ENCODE data around the gene RUVBL1. TPM values are rescaled to one million over a fixed set of nuclear protein-coding genes. Genes with fewer than 3 reads are reported as not detected.

The RUVBL1 gene
- total and polyA plus RNA-seq, 2 of the 4 experiments (the other 2 are of a cell fraction): 68.7 to 83.3 TPM

DNA sequence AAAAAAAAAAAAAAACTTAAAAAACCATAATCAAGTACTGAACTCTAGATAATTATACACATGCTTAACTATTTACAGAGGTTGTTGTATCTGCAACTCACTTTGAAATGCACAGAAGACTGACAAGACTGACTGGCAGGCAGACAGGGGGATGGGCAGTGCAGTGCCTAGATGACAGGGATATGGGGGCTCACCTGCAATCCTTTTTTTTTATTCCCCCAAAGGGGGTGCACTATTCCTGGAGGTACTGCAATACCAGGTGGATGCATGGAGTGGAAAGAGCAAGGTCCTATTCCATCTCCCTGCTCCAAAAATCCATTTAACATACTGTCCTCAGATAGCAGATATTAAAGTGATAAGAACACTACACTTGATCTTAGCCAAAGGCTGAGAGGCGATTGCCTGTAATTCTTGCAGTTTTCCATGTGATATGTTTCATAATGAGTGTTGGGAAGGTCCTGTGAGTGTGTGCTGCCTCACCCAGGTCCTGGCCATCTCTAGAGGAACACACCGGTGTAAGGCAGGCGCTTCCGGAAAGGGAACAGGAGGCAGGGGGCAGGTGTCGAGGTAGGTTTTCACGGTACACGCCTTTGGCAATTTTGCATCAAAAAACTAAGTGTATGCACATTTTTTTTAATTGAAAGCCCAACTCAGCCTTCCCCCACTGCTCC is 48.6 kb downstream of the RUVBL1 start (continued):
- no peak for TF ChIP-seq SMC3 (IDR thresholded peaks at IDR 0.05; ENCODE audit: low read depth, low read length)
- TF ChIP-seq FOS (IDR thresholded peaks at IDR 0.05; ENCODE audit: low read depth, low read length): no peak

DNA sequence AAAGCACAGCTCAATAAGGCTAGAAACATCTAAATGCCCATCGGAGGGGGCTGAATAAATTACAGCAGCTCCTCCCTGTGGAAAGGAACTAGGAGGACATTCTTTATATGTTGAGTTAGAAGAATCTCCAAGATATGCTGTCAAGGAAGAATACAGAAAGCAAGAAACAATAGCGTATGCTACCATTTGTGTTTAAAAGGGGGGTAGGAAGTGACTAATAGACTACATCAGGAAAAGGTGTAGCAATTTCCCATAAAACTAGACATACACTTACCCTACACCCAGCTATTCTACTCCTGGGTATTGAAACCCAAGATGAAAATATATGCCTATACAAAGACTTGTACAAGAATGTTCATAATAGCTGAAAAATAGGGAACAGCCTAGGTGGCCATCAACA is 49.8 kb downstream of the RUVBL1 start:
- H4K20me1 ChIP-seq (ENCODE audit: insufficient read depth, low read length): peaks cover 65% of the 10 kb centered on the region
- CTCF ChIA-PET: interaction anchor here (0.5 to 1.2 kb wide), 2 partner anchors 10 to 558 kb away, joined by 3 read pairs; no protein-coding TSS in a partner anchor
- H3K36me3 ChIP-seq (ENCODE audit: control insufficient read depth, insufficient read depth, low read length): peaks cover 43% of the 10 kb centered on the region
- in situ Hi-C loops (cut with MboI; ENCODE audit: low sequenced_read_pairs): loop anchor here (10.0 kb wide), 1 partner anchor 51 kb away; the partner anchor contains the start of gene RUVBL1
- H3K4me3 ChIP-seq (ENCODE audit: insufficient read depth, low read depth, low read length): no peak overlapping the region
- H2AFZ ChIP-seq (replicated peaks; ENCODE audit: low read length, poor library complexity): no peak overlapping the region
- no peak overlapping the region for H3K4me2 ChIP-seq (ENCODE audit: low read depth, low read length)
- H3K14ac ChIP-seq (replicated peaks; ENCODE audit: low read depth, low read length): no peak overlapping the region
- peaks cover 21 to 60% of the 10 kb centered on the region in 2 experiments; a peak in 3 of 4 replicates for H3K79me1 ChIP-seq (ENCODE audit: low read depth in 1 of 2, low read length in 2 of 2)
- H3K9me3 ChIP-seq (ENCODE audit: control insufficient read depth, insufficient read depth, low read length): no peaks in the 10 kb centered on the region
- POLR2A ChIA-PET (ENCODE audit: unreplicated experiment): interaction anchor here (0.7 kb wide), 1 partner anchor 485 kb away, joined by 3 read pairs; no protein-coding TSS in a partner anchor
- H3K23ac ChIP-seq (ENCODE audit: low read depth, low read length): no peak overlapping the region
- no peak overlapping the region for H2AK9ac ChIP-seq (replicated peaks; ENCODE audit: low read depth, low read length, poor library complexity)
- no peak overlapping the region for H2BK20ac ChIP-seq (ENCODE audit: low read depth, low read length)
- H3K4me1 ChIP-seq (ENCODE audit: control insufficient read depth, insufficient read depth, low read length): peaks cover 13% of the 10 kb centered on the region
- no peak for TF ChIP-seq MAZ (IDR thresholded peaks at IDR 0.05; ENCODE audit: borderline replicate concordance, low read depth, low read length)
- no peak for TF ChIP-seq POLR2A (IDR thresholded peaks at IDR 0.05; ENCODE audit: low read depth, low read length)
- no peak for TF ChIP-seq BHLHE40 (IDR thresholded peaks at IDR 0.05; ENCODE audit: low read depth, low read length)
- TF ChIP-seq, protein P1, sequence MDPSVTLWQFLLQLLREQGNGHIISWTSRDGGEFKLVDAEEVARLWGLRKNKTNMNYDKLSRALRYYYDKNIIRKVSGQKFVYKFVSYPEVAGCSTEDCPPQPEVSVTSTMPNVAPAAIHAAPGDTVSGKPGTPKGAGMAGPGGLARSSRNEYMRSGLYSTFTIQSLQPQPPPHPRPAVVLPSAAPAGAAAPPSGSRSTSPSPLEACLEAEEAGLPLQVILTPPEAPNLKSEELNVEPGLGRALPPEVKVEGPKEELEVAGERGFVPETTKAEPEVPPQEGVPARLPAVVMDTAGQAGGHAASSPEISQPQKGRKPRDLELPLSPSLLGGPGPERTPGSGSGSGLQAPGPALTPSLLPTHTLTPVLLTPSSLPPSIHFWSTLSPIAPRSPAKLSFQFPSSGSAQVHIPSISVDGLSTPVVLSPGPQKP (IDR thresholded peaks at IDR 0.05; ENCODE audit: borderline replicate concordance, low read depth, low read length): no peak
- no peak for TF ChIP-seq CEBPB (IDR thresholded peaks at IDR 0.05; ENCODE audit: low read depth, low read length)
- no peak for TF ChIP-seq RAD21 (IDR thresholded peaks at IDR 0.05; ENCODE audit: low read length)
- TF ChIP-seq, protein P2, sequence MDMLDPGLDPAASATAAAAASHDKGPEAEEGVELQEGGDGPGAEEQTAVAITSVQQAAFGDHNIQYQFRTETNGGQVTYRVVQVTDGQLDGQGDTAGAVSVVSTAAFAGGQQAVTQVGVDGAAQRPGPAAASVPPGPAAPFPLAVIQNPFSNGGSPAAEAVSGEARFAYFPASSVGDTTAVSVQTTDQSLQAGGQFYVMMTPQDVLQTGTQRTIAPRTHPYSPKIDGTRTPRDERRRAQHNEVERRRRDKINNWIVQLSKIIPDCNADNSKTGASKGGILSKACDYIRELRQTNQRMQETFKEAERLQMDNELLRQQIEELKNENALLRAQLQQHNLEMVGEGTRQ (IDR thresholded peaks at IDR 0.05; ENCODE audit: low read depth, low read length): no peak
- H3K56ac ChIP-seq (ENCODE audit: extremely low read depth, insufficient read depth, low read length): no peak overlapping the region
- no peak overlapping the region for H4K5ac ChIP-seq (ENCODE audit: low read depth, low read length)
- H4K8ac ChIP-seq (ENCODE audit: low read depth in 2 of 2, low read length in 2 of 2): no peak overlapping the region
- H2AK5ac ChIP-seq (ENCODE audit: low read depth, low read length): no peak overlapping the region
- H3K4ac ChIP-seq (ENCODE audit: low read depth, low read length): no peak overlapping the region
- intact Hi-C loops (cut with micrococcal nuclease): loop anchor here (10.0 kb wide), 1 partner anchor 61 kb away; no protein-coding TSS in a partner anchor
- no peak for DNase-seq
- H3K9me1 ChIP-seq (ENCODE audit: insufficient read depth, low read length): no peaks in the 10 kb centered on the region; the same call in 1 of the 2 replicates
- no peak overlapping the region for H3K18ac ChIP-seq (ENCODE audit: low read depth, low read length)
- no peak overlapping the region for H2BK15ac ChIP-seq (ENCODE audit: low read depth, low read length)
- WGBS, 2 experiments (ENCODE audit: extremely low coverage in 2 of 2, insufficient read length in 1 of 2): no CpG with 5 or more reads among the region's 2 CpGs
- no peaks in the 10 kb centered on the region for H3K27me3 ChIP-seq (ENCODE audit: control insufficient read depth, insufficient read depth, low read length)
- BruUV-seq (replicated peaks): no TSS peak
- H2BK5ac ChIP-seq (ENCODE audit: low read depth, low read length, poor library complexity, severe bottlenecking): no peak overlapping the region
- no peak overlapping the region for H2BK120ac ChIP-seq (ENCODE audit: low read depth, low read length)
- no peak for ATAC-seq (ENCODE audit: low read depth)
- no peak overlapping the region for H4K91ac ChIP-seq (ENCODE audit: insufficient read depth, low read depth, low read length)
- H3K9ac ChIP-seq (ENCODE audit: low read depth, low read length): no peak overlapping the region
- no peak overlapping the region for H3K27ac ChIP-seq (ENCODE audit: insufficient read depth, low read length)
- dilution Hi-C loops (cut with HindIII; ENCODE audit: low sequenced_read_pairs, unreplicated experiment): no loop called here

Measured in IMR-90 (cell line).